ENCODE results near the gene PLIN5.
"Not testable (repeated sequence)": the region's sequence is repeated elsewhere in the genome, so short reads cannot be mapped to it uniquely, and the experiment has no call there.

The PLIN5 gene

DNA sequence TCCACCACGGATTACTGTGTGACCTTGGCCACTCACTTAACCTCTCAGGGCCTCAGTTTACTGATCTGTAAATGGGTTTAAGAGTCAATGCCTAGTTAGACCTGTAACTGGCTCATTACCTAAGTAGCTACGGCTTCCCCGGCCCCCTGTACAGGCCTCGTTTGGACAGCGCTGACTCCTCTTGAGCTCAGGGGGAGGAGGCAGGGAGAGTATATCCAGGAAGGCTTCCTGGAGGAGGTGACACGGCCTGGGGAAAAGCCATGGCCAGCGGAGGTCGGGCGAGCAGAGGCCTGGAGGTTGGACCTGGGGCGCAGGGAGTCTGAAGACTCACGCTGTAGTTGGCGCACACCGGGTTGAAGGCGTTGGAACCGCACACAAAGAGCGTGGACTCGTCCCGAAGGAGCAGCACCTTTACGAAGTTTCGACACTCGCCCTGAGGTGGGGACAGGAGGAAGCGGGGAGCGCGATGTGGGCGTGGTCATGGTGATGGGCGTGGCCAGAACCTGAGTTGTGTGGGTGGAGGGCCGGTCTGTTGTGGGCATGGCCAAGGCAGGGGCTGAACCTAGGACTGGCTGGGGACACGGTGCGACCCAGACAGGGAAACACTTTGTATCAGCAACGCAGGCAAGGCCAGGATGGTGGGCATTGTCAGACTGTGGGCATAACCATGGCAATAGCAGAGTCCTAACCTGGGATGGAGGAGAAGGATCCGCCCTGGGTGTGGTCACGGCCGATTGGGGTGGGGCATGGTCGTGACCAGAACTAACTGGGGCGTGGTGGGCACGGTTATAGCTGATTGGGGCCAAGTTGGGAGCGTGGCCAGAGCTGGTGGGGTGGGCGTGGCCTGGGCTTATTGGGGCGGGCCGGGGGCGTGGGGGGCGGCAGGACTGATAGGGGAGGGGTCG, 20.9 kb upstream of the PLIN5 start:
- Mint-ChIP-seq H3K36me3 (peaks cover 6% of the 10 kb centered on the region), H3K9me3 (peaks cover 4% of the 10 kb centered on the region), H3K4me1 (peaks cover 5% of the 10 kb centered on the region), H3K27ac (no peak overlapping the region), H3K4me3 (no peak overlapping the region)
- ATAC-seq (no peak), DNase-seq (ENCODE audit: low spot score in 2 of 2) (no peak)

DNA sequence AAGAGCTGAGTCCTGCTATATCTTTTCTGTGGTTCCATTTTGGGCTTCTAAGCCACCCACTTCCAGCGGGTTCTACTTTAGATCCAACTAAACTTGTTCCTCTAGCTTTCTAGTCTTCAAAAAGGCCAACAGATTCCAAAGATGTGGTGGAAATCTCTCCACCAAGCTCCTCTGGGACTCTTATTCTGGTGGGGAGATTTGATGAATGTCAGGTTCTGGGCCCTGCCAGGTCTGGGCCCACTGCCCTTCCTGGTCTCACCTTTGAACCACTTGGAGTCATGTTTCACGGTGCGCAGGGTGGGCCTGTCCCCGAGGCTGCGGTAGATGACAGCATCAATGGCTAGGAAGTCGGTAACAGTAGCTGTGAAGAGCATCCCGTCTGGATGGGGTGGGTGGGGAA, 19.7 kb upstream of the PLIN5 start:
- Mint-ChIP-seq H3K4me3 (no peak overlapping the region), H3K4me1 (peaks cover 5% of the 10 kb centered on the region), H3K27ac (no peak overlapping the region), H3K36me3 (peaks cover 6% of the 10 kb centered on the region), H3K9me3 (peaks cover 4% of the 10 kb centered on the region)
- no peak for ATAC-seq
- DNase-seq (ENCODE audit: low spot score in 2 of 2): no peak

DNA sequence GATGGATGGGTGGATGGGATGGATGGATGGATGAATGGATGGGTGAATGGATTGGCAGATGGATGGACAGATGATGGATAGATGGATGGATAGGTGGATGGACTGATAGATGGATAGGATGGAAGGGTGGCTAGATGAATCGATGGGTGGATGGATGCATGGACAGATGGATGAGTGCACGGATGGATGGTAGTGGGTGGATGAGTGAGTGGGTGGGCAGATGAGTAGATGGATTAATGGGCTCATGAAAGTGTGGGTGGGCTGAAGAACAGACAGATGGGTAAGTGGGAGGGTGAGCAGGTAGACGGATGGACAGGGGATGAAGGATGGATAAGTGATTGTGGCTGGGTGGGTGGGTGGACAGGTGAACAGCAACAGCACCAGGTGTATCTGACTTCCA, 18.8 kb upstream of the PLIN5 start:
- Mint-ChIP-seq H3K36me3 (peaks cover 6% of the 10 kb centered on the region), H3K4me3 (no peak overlapping the region), H3K4me1 (peaks cover 5% of the 10 kb centered on the region), H3K27ac (no peak overlapping the region), H3K9me3 (peaks cover 4% of the 10 kb centered on the region)
- DNase-seq (ENCODE audit: low spot score in 2 of 2) (no peak), ATAC-seq (no peak)

DNA sequence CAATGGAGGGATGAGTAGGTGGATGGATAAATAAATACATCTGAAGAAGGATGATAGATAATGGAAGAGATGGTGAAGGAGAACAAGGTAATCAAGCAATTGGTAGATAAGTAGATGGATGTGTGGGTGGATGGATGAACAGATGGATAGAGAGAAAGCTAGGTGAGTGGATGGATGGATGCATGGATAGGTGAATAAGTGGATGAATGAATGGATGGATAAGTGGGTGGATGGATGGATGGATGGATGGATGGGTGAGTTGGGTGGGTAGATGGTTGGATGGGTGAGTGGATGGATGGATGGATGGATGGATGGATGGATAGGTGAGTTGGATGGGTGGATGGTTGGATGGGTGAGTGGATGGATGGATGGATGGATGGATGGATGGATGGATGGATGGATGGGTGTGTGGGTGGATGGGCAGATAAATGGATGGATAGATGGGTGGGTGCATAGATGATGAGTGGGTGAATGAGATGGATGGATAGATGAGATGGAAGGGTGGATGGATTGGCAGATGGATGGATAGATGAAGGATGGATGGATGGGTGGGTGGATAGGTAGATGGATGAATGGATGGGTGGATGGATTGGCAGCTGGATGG, 18.2 kb upstream of the PLIN5 start:
- ATAC-seq: no peak
- DNase-seq (ENCODE audit: low spot score in 2 of 2): no peak
- Mint-ChIP-seq H3K36me3 (peaks cover 6% of the 10 kb centered on the region), H3K27ac (no peak overlapping the region), H3K4me3 (no peak overlapping the region), H3K9me3 (peaks cover 4% of the 10 kb centered on the region), H3K4me1 (peaks cover 5% of the 10 kb centered on the region)

DNA sequence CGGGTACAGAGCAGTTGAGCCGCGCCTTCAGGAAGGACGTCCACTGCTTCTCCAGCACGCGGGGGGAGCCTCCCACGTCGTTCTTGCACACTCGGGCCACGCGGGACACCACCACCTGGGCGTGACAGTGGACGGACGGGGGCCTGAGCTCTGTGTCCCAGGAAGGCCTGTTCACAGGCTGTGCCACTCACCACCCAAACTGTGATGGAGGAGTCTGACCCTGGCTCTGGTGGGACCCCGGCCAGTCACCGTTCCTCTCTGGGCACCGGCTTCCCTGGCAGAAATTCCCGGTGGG, 17.4 kb upstream of the PLIN5 start:
- H3K36me3 Mint-ChIP-seq: peaks cover 3% of the 10 kb centered on the region
- ATAC-seq (no peak), DNase-seq (ENCODE audit: low spot score in 2 of 2) (no peak)
- no peak overlapping the region for H3K4me3 Mint-ChIP-seq
- peaks cover 4% of the 10 kb centered on the region for H3K9me3 Mint-ChIP-seq
- no peak overlapping the region for H3K27ac Mint-ChIP-seq
- peaks cover 5% of the 10 kb centered on the region for H3K4me1 Mint-ChIP-seq

- ATAC-seq: no peak
Measured at GRCh38 chr19:4550479-4551050, 15.5 kb upstream of the PLIN5 start.

GRCh38 chr19:4550018-4550417, 15.0 kb upstream of the PLIN5 start:
- no peaks in the 10 kb centered on the region for H3K4me1 Mint-ChIP-seq

More at GRCh38 chr19:4550479-4551050, 15.5 kb upstream of the PLIN5 start:
- no peak overlapping the region for H3K4me3 Mint-ChIP-seq
- no peak overlapping the region for H3K27ac Mint-ChIP-seq
- H3K9me3 Mint-ChIP-seq: peaks cover 4% of the 10 kb centered on the region
- DNase-seq (ENCODE audit: low spot score in 2 of 2): no peak
- no peaks in the 10 kb centered on the region for H3K36me3 Mint-ChIP-seq
- no peaks in the 10 kb centered on the region for H3K4me1 Mint-ChIP-seq

DNA sequence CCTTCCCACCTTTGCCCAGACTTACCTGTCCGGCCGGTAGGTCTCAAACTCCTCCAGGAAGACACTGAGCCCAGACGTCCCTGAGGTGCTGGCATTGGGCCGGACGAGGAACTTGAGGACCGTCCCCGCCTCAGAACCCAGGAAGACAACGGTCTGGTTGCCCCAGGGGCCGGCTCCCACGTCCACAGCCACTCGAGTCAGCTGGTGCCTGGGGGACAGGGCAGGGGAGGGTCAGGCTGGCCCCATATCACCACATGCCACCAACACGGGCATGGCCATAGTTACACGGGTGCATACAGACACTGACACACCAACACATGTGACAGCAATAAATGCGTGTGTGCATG, 13.2 kb upstream of the PLIN5 start:
- H3K9me3 Mint-ChIP-seq: peaks cover 4% of the 10 kb centered on the region
- H3K4me1 Mint-ChIP-seq: no peaks in the 10 kb centered on the region
- DNase-seq (ENCODE audit: low spot score in 2 of 2): no peak
- ATAC-seq: no peak
- no peak overlapping the region for H3K4me3 Mint-ChIP-seq
- no peak overlapping the region for H3K27ac Mint-ChIP-seq
- H3K36me3 Mint-ChIP-seq: no peaks in the 10 kb centered on the region

More at GRCh38 chr19:4550018-4550417, 15.0 kb upstream of the PLIN5 start:
- ATAC-seq: no peak
- Mint-ChIP-seq H3K27ac (no peak overlapping the region), H3K36me3 (no peaks in the 10 kb centered on the region), H3K4me3 (no peak overlapping the region), H3K9me3 (peaks cover 4% of the 10 kb centered on the region)
- no peak for DNase-seq (ENCODE audit: low spot score in 2 of 2)

- Mint-ChIP-seq H3K9me3 (no peaks in the 10 kb centered on the region), H3K4me1 (no peaks in the 10 kb centered on the region), H3K36me3 (no peaks in the 10 kb centered on the region), H3K27ac (no peak overlapping the region), H3K4me3 (no peak overlapping the region)
- no peak for ATAC-seq
- DNase-seq (ENCODE audit: low spot score in 2 of 2): no peak
Measured at GRCh38 chr19:4547303-4548237, 12.5 kb upstream of the PLIN5 start.

GRCh38 chr19:4543842-4544647, 9.0 kb upstream of the PLIN5 start:
- ATAC-seq (no peak), DNase-seq (ENCODE audit: low spot score in 2 of 2) (no peak)
- no peak overlapping the region for H3K4me3 Mint-ChIP-seq
- no peaks in the 10 kb centered on the region for H3K36me3 Mint-ChIP-seq
- peaks cover 7% of the 10 kb centered on the region for H3K4me1 Mint-ChIP-seq
- H3K9me3 Mint-ChIP-seq: no peaks in the 10 kb centered on the region
- no peak overlapping the region for H3K27ac Mint-ChIP-seq

- ATAC-seq (no peak), DNase-seq (ENCODE audit: low spot score in 2 of 2) (no peak)
- H3K9me3 Mint-ChIP-seq: no peaks in the 10 kb centered on the region
- H3K27ac Mint-ChIP-seq: no peak overlapping the region
- peaks cover 7% of the 10 kb centered on the region for H3K4me1 Mint-ChIP-seq
- H3K4me3 Mint-ChIP-seq: no peak overlapping the region
- H3K36me3 Mint-ChIP-seq: no peaks in the 10 kb centered on the region
Measured at GRCh38 chr19:4542896-4543841, 8.1 kb upstream of the PLIN5 start.

GRCh38 chr19:4541806-4542145, 6.8 kb upstream of the PLIN5 start:
- H3K4me3 Mint-ChIP-seq; DNase-seq (ENCODE audit: low spot score in 2 of 2); ATAC-seq; H3K4me1 Mint-ChIP-seq; H3K9me3 Mint-ChIP-seq; H3K36me3 Mint-ChIP-seq; H3K27ac Mint-ChIP-seq: not testable (repeated sequence)

GRCh38 chr19:4541114-4541805, 6.2 kb upstream of the PLIN5 start:
- DNase-seq (ENCODE audit: low spot score in 2 of 2) (no peak), ATAC-seq (no peak)
- Mint-ChIP-seq H3K4me3 (no peak overlapping the region), H3K36me3 (no peaks in the 10 kb centered on the region), H3K4me1 (peaks cover 7% of the 10 kb centered on the region), H3K9me3 (no peaks in the 10 kb centered on the region), H3K27ac (no peak overlapping the region)
